Epithelial cell of umbilical artery (primary cell): ENCODE measurements around the gene LIF. TPM values are rescaled to one million over a fixed set of nuclear protein-coding genes. Genes with fewer than 3 reads are reported as not detected.

Experiments
- total RNA-seq: library from RNA; depleted of rRNA; stranded (reverse); fragments of >200 nt; gene quantifications from 2 replicates; pipeline ENCODE4 v1.2.3, GENCODE V29; 2014

The LIF gene
- 0.32 and 1.2 TPM in 2 replicates for total RNA-seq

GRCh38 chr22:30245985-30246813 lies at the start of gene LIF:
TSS of gene LIF (minus strand) at chr22:30246759. CDS start at chr22:30246695, 64 bp downstream.

GRCh38 chr22:30289141-30289979 lies 42.8 kb upstream of the LIF start, which contains the start of gene CASTOR1:
TSS of gene CASTOR1 (minus strand) at chr22:30289505. CDS start at chr22:30289497, 8 bp downstream.

GRCh38 chr22:30266445-30267381 lies 20.2 kb upstream of the LIF start, which contains the start of gene OSM:
TSS of gene OSM (minus strand) at chr22:30266851. CDS start at chr22:30266799, 52 bp downstream.

Other genes starting within 250 kb of the LIF start
- gene HORMAD2, start 166.3 kb downstream of the LIF start, total RNA-seq, result not detected in 2 replicates
- not detected in 2 replicates for gene OSM, start 20.1 kb upstream of the LIF start, total RNA-seq
- gene CASTOR1, start 42.7 kb upstream of the LIF start, total RNA-seq, result 4.5 and 9.1 TPM in 2 replicates
- gene TBC1D10A, start 80.2 kb upstream of the LIF start, total RNA-seq, result 3.9 and 7.8 TPM in 2 replicates
- gene SF3A1, start 110.1 kb upstream of the LIF start, total RNA-seq, result 12.7 and 34.5 TPM in 2 replicates
- gene CCDC157, start 110.2 kb upstream of the LIF start, total RNA-seq, result 0.76 and 1.6 TPM in 2 replicates
- gene RNF215, start 140.7 kb upstream of the LIF start, total RNA-seq, result 18.8 and 19.5 TPM in 2 replicates
- gene SEC14L2, start 150.3 kb upstream of the LIF start, total RNA-seq, result 20.4 and 30.2 TPM in 2 replicates
- gene MTFP1, start 179.0 kb upstream of the LIF start, total RNA-seq, result 62.7 and 76.9 TPM in 2 replicates
- not detected in 2 replicates for gene SEC14L3, start 225.3 kb upstream of the LIF start, total RNA-seq